GM12878 (cell line): ENCODE results near the gene MYNN. TPM values are rescaled to one million over a fixed set of nuclear protein-coding genes. Genes with fewer than 3 reads are reported as not detected.

Experiments
- ATAC-seq: fragments of 200-7000 bp; cut with Tn5 transposase; 3 replicates; pipeline ENCODE4 v1.9.1; 2020; ENCODE audit warnings: mild to moderate bottlenecking, moderate library complexity
- BruUV-seq: library from RNA; stranded (reverse); fragments of 400-500 nt; replicated peaks from 2 replicates; lab custom pipeline; 2021; lab: Mats Ljungman, UMichigan
- CTCF ChIA-PET: fragments of 300-600 bp; sonication (Branson Sonifier 250); formaldehyde crosslinking; extraction: SDS; loops from one replicate; lab custom pipeline; 2021; ENCODE audit warnings: inconsistent platforms; lab: Yijun Ruan, JAX
- POLR2A ChIA-PET: fragments of 350-600 bp; formaldehyde crosslinking; extraction: SDS; loops from one replicate; lab custom pipeline; 2021; ENCODE audit warnings: inconsistent platforms; lab: Charles Lee
- RAD21 ChIA-PET: fragments of 300-600 bp; sonication (Branson Sonifier 250); formaldehyde crosslinking; loops from one replicate; lab custom pipeline; 2023; ENCODE audit warnings: antibody characterized with exemption; ENCODE audit not compliant: unreplicated experiment; lab: Charles Lee
- SMC1A ChIA-PET: fragments of 300-600 bp; sonication (Branson Sonifier 250); formaldehyde crosslinking; loops from one replicate; lab custom pipeline; 2023; ENCODE audit not compliant: unreplicated experiment, uncharacterized antibody; lab: Charles Lee
- DNase-seq: peaks from one replicate; pipeline ENCODE4 v3.0.0-alpha.2; 2011; ENCODE audit warnings: low read depth, low spot score
- FAIRE-seq: peaks from 3 replicates; lab custom pipeline; 2011; peaks lifted over from hg19 to GRCh38; lab: Jason Lieb, UNC
- H2AFZ ChIP-seq: 2 replicates; pipeline ENCODE4 v1.6.0; 2011; ENCODE audit warnings: low read depth, low read length, control low read depth; ENCODE audit not compliant: control insufficient read depth
- H3K27ac ChIP-seq: 2 replicates; pipeline ENCODE4 v1.5.1; 2011; ENCODE audit warnings: control low read depth; ENCODE audit not compliant: control insufficient read depth, insufficient read depth
- H3K27me3 ChIP-seq, 2 experiments: replicated peaks in 1 of 2; 2 replicates each; pipeline versions ENCODE4 v1.6.0 to v1.6.1; 2011; ENCODE audit warnings: low read length in 1 of 2; ENCODE audit not compliant: control insufficient read depth in 2 of 2, insufficient read depth in 2 of 2
- H3K36me3 ChIP-seq, 2 experiments: 2 replicates each; pipeline ENCODE4 v1.5.1; 2011; ENCODE audit warnings: low read length in 1 of 2; ENCODE audit not compliant: control insufficient read depth in 2 of 2, insufficient read depth in 2 of 2
- H3K4me1 ChIP-seq: 2 replicates; pipeline ENCODE4 v1.6.1; 2011; ENCODE audit warnings: mild to moderate bottlenecking, low read length, moderate library complexity, mixed read lengths; ENCODE audit not compliant: control insufficient read depth, insufficient read depth
- H3K4me2 ChIP-seq: 2 replicates; pipeline ENCODE4 v1.6.0; 2011; ENCODE audit warnings: control low read depth; ENCODE audit not compliant: control insufficient read depth, insufficient read depth
- H3K4me3 ChIP-seq: fragments of 200-600 bp; sonication (generic); 2 replicates; pipeline ENCODE4 v1.5.1; 2016
- H3K79me2 ChIP-seq: 2 replicates; pipeline ENCODE4 v1.6.0; 2011; ENCODE audit warnings: low read length; ENCODE audit not compliant: control insufficient read depth, insufficient read depth
- H3K9ac ChIP-seq: 2 replicates; pipeline ENCODE4 v1.8.0; 2011; ENCODE audit warnings: low read length, control low read depth, mixed read lengths; ENCODE audit not compliant: control insufficient read depth, insufficient read depth
- H3K9me3 ChIP-seq: replicated peaks from 3 replicates; pipeline ENCODE4 v1.5.1; 2011; ENCODE audit warnings: mild to moderate bottlenecking, low read length; ENCODE audit not compliant: control insufficient read depth, insufficient read depth
- H4K20me1 ChIP-seq: 2 replicates; pipeline ENCODE4 v1.6.0; 2011; ENCODE audit not compliant: control insufficient read depth, insufficient read depth
- CREB1 ChIP-seq: IDR thresholded peaks from 2 replicates; pipeline ENCODE4 v1.6.1; 2012; ENCODE audit warnings: low read depth, mild to moderate bottlenecking, inconsistent platforms
- SREBF2 ChIP-seq: IDR thresholded peaks from 2 replicates; pipeline ENCODE4 v1.6.1; 2012; ENCODE audit warnings: mild to moderate bottlenecking, low read length
- YY1 ChIP-seq: IDR thresholded peaks from 2 replicates; pipeline ENCODE4 v1.6.1; 2011; ENCODE audit warnings: low read depth, mild to moderate bottlenecking, low read length
- WGBS: methylation state at CpG from one replicate; pipeline ENCODE4 v1.1.6; 2016; ENCODE audit warnings: low lambda C conversion rate; ENCODE audit not compliant: insufficient replicate concordance, insufficient coverage; ENCODE audit errors: missing lambda C conversion rate; 5-methylcytosine and 5-hydroxymethylcytosine counted together
- in situ Hi-C: fragments of 300-500 bp; cut with MboI; formaldehyde crosslinking; loops from 9 replicates; pipeline ENCODE4 v1.14.3; 2018; ENCODE audit warnings: mixed read lengths
- intact Hi-C: fragments of 100-400 bp; cut with micrococcal nuclease; formaldehyde crosslinking; loops from one replicate; pipeline ENCODE4 v1.14.2; 2022; ENCODE audit not compliant: unreplicated experiment
- polyA plus RNA-seq, 11 experiments: library from polyadenylated mRNA; depleted of rRNA in 4 of 11; unstranded in 6 of 11; stranded (reverse) in 5 of 11; fragments of >200 nt; fragmentation: Nextera tagmentation in 4 of 11; fragmentation: Illumina TruSeq in 1 of 11; extraction: Ambion mirVana in 4 of 11; extraction: Trizol in 1 of 11; gene quantifications; 1 replicate in 1 of 11; 2 replicates in 10 of 11; pipeline versions ENCODE4 v1.2.1 to v1.2.3, GENCODE V29; 2011 to 2016; ENCODE audit warnings: inconsistent platforms in 2 of 11, missing spikeins in 2 of 11, low read depth in 1 of 11
- total RNA-seq, 4 experiments: library from RNA; depleted of rRNA in 3 of 4; stranded (reverse); fragments of >200 nt in 3 of 4; fragmentation: Illumina TruSeq in 1 of 4; extraction: Trizol in 1 of 4; gene quantifications; 2 replicates each; pipeline versions ENCODE4 v1.2.1 to v1.2.3, GENCODE V29; 2013 to 2021

MYNN gene
- total and polyA plus RNA-seq, 10 of the 15 experiments (the other 5 are each of a cell fraction or from before 2014, with no cell fraction given), result 8.8 to 20.5 (median 15.8) TPM

DNA sequence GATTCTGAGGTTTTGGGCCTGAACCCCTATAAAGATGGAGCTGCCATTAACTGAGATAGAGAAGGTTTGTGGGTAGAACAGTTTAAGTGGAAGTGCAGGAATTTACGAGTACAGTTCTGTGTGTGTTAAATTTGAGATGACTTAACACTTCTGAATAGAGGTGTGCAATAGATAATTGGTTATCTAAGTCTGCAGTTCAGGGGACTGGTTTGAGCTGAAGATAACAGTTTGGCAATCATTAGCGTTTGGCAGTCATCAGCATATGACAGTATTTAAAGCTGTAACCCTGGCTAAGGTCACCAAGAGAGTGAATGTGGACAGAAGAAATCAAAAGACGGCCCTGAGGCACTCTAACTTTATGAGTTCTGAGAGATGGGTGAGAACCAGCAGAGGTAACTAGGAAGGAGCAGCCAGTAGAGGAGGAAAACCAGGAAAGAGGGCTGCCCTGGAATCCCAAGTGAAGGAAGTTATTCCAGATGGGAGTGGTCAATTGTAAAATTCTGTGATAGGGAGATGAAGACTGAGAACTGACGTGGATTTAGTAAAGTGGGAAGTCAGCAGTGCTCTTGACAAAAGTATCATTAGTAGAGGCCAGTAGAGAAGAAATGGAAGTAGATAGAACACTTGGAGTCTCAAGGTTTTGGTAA is 8.1 kb downstream of the MYNN start:
- ATAC-seq (no peak), FAIRE-seq (no peak), DNase-seq (no peak)
- RAD21 ChIA-PET, result no interaction called here
- SMC1A ChIA-PET, result no interaction called here
- Histone ChIP-seq H3K27me3 (no peaks in the 10 kb centered on the region), H4K20me1 (no peaks in the 10 kb centered on the region), H2AFZ (no peak overlapping the region), H3K27ac (no peak overlapping the region), H3K4me2 (no peak overlapping the region), H3K9ac (no peak overlapping the region), H3K4me3 (no peak overlapping the region), H3K9me3 (no peaks in the 10 kb centered on the region), H3K79me2 (peaks cover under 1% of the 10 kb centered on the region), H3K36me3 (peaks cover 0 to 32% of the 10 kb centered on the region in 2 experiments; a peak in 3 of 4 replicates)
- 78% methylated on average over 4 of the region's 4 CpGs for WGBS
- in situ Hi-C loops, result no loop called here
- POLR2A ChIA-PET, result no interaction called here
- CTCF ChIA-PET, result no interaction called here
- BruUV-seq, result no TSS peak
- intact Hi-C loops, result no loop called here
- no peak for TF ChIP-seq CREB1
- TF ChIP-seq, all 136 proteins: peak for 0
- no peaks in the 10 kb centered on the region for H3K4me1 ChIP-seq

DNA sequence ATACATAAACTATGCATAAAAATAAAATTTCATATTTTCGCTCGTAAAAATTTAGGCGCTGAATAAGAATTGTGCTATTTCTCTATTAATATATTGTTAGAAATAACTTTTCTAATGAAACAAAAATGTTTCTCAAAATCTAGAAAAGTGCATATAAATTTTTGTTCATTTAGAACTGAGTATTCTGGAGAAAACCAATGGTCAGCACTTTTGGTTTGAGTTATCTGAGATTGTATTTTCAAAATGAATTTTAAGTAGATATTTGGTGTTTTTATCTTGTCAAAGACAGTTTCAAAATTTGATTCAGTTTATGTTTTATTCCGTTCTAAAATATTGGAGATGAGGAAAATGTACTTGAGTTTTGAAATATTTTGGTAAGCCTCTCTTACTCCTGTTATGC is 13.9 kb downstream of the MYNN start:
- no peak for ATAC-seq
- FAIRE-seq, result no peak
- H3K27me3 ChIP-seq, result no peaks in the 10 kb centered on the region
- ChIA-PET SMC1A (no interaction called here), RAD21 (no interaction called here), POLR2A (no interaction called here), CTCF (no interaction called here)
- in situ Hi-C loops, result no loop called here
- no peak overlapping the region for H2AFZ ChIP-seq
- peaks cover 0 to 24% of the 10 kb centered on the region in 2 experiments for H3K36me3 ChIP-seq
- H3K4me1 ChIP-seq, result no peaks in the 10 kb centered on the region
- H3K79me2 ChIP-seq, result no peaks in the 10 kb centered on the region
- intact Hi-C loops, result no loop called here
- H3K27ac ChIP-seq, result no peak overlapping the region
- no peak overlapping the region for H3K4me3 ChIP-seq
- no peak overlapping the region for H3K9ac ChIP-seq
- H4K20me1 ChIP-seq, result no peaks in the 10 kb centered on the region
- BruUV-seq, result no TSS peak
- no peaks in the 10 kb centered on the region for H3K9me3 ChIP-seq
- no peak for DNase-seq
- TF ChIP-seq YY1, result no peak
- no peak for TF ChIP-seq SREBF2
- no peak overlapping the region for H3K4me2 ChIP-seq
- WGBS, result over 99% methylated on average over 4 of the region's 4 CpGs
